Activated B cell treated with CpG ODN at 0.5 μM for 24 hours (primary cell): ENCODE measurements around the gene SNAP25. TPM values are rescaled to one million over a fixed set of nuclear protein-coding genes. Genes with fewer than 3 reads are reported as not detected.

ENCODE experiments used
- ATAC-seq: fragments of 200-7000 bp; cut with Tn5 transposase; one replicate; pipeline ENCODE4 v1.10.0; 2021; ENCODE audit warnings: low read depth, mild to moderate bottlenecking, moderate library complexity
- CTCF ChIA-PET: fragments of 350-600 bp; sonication (Branson Sonifier 250); formaldehyde crosslinking; loops from one replicate; lab custom pipeline; 2021; ENCODE audit warnings: antibody characterized with exemption; lab: Charles Lee
- POLR2A ChIA-PET: fragments of 350-600 bp; sonication (Branson Sonifier 250); formaldehyde crosslinking; loops from one replicate; lab custom pipeline; 2021; ENCODE audit warnings: antibody characterized with exemption; lab: Charles Lee
- DNase-seq: peaks from one replicate; pipeline ENCODE4 v3.0.0; 2022
- H3K27ac Mint-ChIP-seq: one replicate; pipeline ENCODE4 v1.8.0; 2020; ENCODE audit warnings: mixed read lengths
- H3K27me3 Mint-ChIP-seq: one replicate; pipeline ENCODE4 v1.8.0; 2021; ENCODE audit warnings: mixed read lengths
- H3K36me3 Mint-ChIP-seq: one replicate; pipeline ENCODE4 v1.8.0; 2021; ENCODE audit warnings: low read depth, mixed read lengths
- H3K4me1 Mint-ChIP-seq: one replicate; pipeline ENCODE4 v1.8.0; 2021; ENCODE audit warnings: mixed read lengths
- H3K4me3 Mint-ChIP-seq: one replicate; pipeline ENCODE4 v1.8.0; 2020; ENCODE audit warnings: mild to moderate bottlenecking, mixed read lengths
- H3K9me3 Mint-ChIP-seq: one replicate; pipeline ENCODE4 v1.8.0; 2020; ENCODE audit warnings: mixed read lengths
- CTCF ChIP-seq: fragments of 200-600 bp; IDR thresholded peaks from one replicate; pipeline ENCODE4 v1.8.0; 2022; ENCODE audit warnings: antibody characterized with exemption, mild to moderate bottlenecking
- intact Hi-C: fragments of 100-400 bp; cut with micrococcal nuclease; formaldehyde crosslinking; loops from one replicate; pipeline ENCODE4 v1.15.1; 2024
- total RNA-seq: library from RNA; stranded (reverse); gene quantifications from 2 replicates; pipeline ENCODE4 v1.2.3, GENCODE V29; 2022

SNAP25 gene
- total RNA-seq, 1 donor from 2014 or later = not detected

- Mint-ChIP-seq H3K27ac (no peak overlapping the region), H3K36me3 (no peaks in the 10 kb centered on the region), H3K4me3 (no peak overlapping the region), H3K27me3 (peaks cover 27% of the 10 kb centered on the region), H3K9me3 (peaks cover 5% of the 10 kb centered on the region), H3K4me1 (peaks cover 4% of the 10 kb centered on the region)
- ATAC-seq (no peak), DNase-seq (no peak)
- ChIA-PET POLR2A (no interaction called here), CTCF (no interaction called here)
- intact Hi-C loops = no loop called here
- TF ChIP-seq CTCF = no peak
Observed at GRCh38 chr20:10172998-10173655, 45.5 kb upstream of the SNAP25 start.

- no peak overlapping the region for H3K4me3 Mint-ChIP-seq
- H3K36me3 Mint-ChIP-seq = no peaks in the 10 kb centered on the region
- peaks cover 29% of the 10 kb centered on the region for H3K27me3 Mint-ChIP-seq
- ChIA-PET POLR2A (no interaction called here), CTCF (no interaction called here)
- intact Hi-C loops = no loop called here
- ATAC-seq (no peak), DNase-seq (no peak)
- no peak overlapping the region for H3K27ac Mint-ChIP-seq
- TF ChIP-seq CTCF = no peak
- H3K9me3 Mint-ChIP-seq = peaks cover 2% of the 10 kb centered on the region
- H3K4me1 Mint-ChIP-seq = peaks cover 4% of the 10 kb centered on the region
Observed at GRCh38 chr20:10174400-10174799, 44.2 kb upstream of the SNAP25 start.

GRCh38 chr20:10177326-10177725, 41.3 kb upstream of the SNAP25 start:
- H3K9me3 Mint-ChIP-seq = peaks cover 2% of the 10 kb centered on the region

DNA sequence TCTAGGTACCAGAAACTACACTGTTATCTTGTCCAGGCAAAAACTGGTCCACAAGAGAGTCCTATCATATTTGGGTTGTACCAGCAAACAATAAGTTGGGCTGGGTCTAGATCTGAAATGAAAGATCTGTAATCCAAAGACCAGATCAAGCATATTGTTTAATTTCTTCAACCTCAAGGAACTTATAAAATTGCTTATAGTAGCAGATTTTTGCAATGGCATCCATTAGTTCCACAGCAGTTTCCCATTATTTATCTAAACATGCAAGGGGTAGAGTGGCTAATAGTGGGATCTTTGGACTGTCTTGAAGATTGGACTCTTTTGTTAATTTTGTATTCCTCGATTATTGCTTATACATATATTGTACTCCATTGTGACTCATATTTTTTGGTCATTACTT, 40.5 kb upstream of the SNAP25 start:
- Mint-ChIP-seq H3K36me3 (no peaks in the 10 kb centered on the region), H3K27me3 (peaks cover 10% of the 10 kb centered on the region), H3K4me3 (no peak overlapping the region), H3K4me1 (no peaks in the 10 kb centered on the region), H3K27ac (no peak overlapping the region), H3K9me3 (peaks cover 2% of the 10 kb centered on the region)
- CTCF ChIA-PET = no interaction called here
- POLR2A ChIA-PET = no interaction called here
- intact Hi-C loops = no loop called here
- no peak for ATAC-seq
- TF ChIP-seq CTCF = no peak
- DNase-seq = no peak

More at GRCh38 chr20:10177326-10177725, 41.3 kb upstream of the SNAP25 start:
- DNase-seq (no peak), ATAC-seq (no peak)
- no peaks in the 10 kb centered on the region for H3K36me3 Mint-ChIP-seq
- H3K4me1 Mint-ChIP-seq = peaks cover 4% of the 10 kb centered on the region
- no peak overlapping the region for H3K4me3 Mint-ChIP-seq
- intact Hi-C loops = no loop called here
- ChIA-PET CTCF (no interaction called here), POLR2A (no interaction called here)
- peaks cover 16% of the 10 kb centered on the region for H3K27me3 Mint-ChIP-seq
- no peak overlapping the region for H3K27ac Mint-ChIP-seq
- TF ChIP-seq CTCF = no peak

DNA sequence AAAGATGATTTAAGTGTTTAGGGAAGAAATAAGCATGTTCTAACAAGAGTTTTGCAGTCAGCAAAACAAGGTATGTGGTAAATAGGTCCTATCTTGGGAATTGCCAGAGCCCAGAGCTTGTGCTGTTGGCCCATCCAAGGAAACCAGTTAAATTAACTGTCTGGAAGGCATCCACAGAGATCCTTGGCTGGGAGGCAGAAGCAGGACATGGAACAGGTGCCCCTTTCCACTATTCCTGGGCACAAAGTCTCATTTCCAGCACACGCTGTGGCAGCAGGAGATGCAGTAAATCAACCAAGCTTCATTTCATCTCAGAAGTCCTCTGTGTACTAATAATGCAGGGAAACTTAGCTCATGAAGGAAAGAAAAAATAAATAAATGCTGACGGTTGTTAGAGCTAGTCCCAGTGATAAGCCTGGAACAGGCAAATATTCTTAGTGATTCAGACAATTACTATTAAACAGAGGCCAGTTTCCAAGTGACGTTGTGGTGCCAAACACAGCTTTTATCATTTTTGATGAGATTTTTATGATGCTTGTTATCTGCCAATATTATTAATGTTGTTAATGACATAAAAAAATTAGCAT, 39.8 kb upstream of the SNAP25 start:
- TF ChIP-seq CTCF = no peak
- CTCF ChIA-PET = interaction anchor here (0.7 kb wide), 1 partner anchor 87 kb away, joined by 3 read pairs; no protein-coding TSS in a partner anchor
- no peaks in the 10 kb centered on the region for H3K36me3 Mint-ChIP-seq
- peaks cover 2% of the 10 kb centered on the region for H3K9me3 Mint-ChIP-seq
- H3K27me3 Mint-ChIP-seq = peaks cover 7% of the 10 kb centered on the region
- no peak for DNase-seq
- POLR2A ChIA-PET = no interaction called here
- H3K4me3 Mint-ChIP-seq = no peak overlapping the region
- intact Hi-C loops = no loop called here
- no peak for ATAC-seq
- no peaks in the 10 kb centered on the region for H3K4me1 Mint-ChIP-seq
- no peak overlapping the region for H3K27ac Mint-ChIP-seq
